Immature natural killer cell (primary cell): ENCODE measurements around the gene NAE1. TPM values are rescaled to one million over a fixed set of nuclear protein-coding genes. Genes with fewer than 3 reads are reported as not detected.
"Not testable (repeated sequence)": the region's sequence is repeated elsewhere in the genome, so short reads cannot be mapped to it uniquely, and the experiment has no call there.

Experiments used
- DNase-seq, 3 donors: peaks; one replicate each; pipeline ENCODE4 v3.0.0; 2022; ENCODE audit warnings: mixed read lengths in 1 of 3
- H3K27ac Mint-ChIP-seq, 6 donors: one replicate each; pipeline ENCODE4 v1.8.0; 2020; ENCODE audit warnings: mixed read lengths in 6 of 6, mild to moderate bottlenecking in 5 of 6, inconsistent platforms in 4 of 6, moderate library complexity in 3 of 6
- H3K27me3 Mint-ChIP-seq, 3 donors: one replicate each; pipeline ENCODE4 v1.8.0; 2020 to 2021; ENCODE audit warnings: low read depth in 3 of 3, mild to moderate bottlenecking in 3 of 3, mixed read lengths in 3 of 3, moderate library complexity in 3 of 3, inconsistent platforms in 1 of 3
- H3K36me3 Mint-ChIP-seq, 3 donors: one replicate each; pipeline ENCODE4 v1.8.0; 2020; ENCODE audit warnings: mixed read lengths in 3 of 3, inconsistent platforms in 2 of 3, mild to moderate bottlenecking in 2 of 3
- H3K4me1 Mint-ChIP-seq, 2 donors: one replicate each; pipeline ENCODE4 v1.8.0; 2020; ENCODE audit warnings: inconsistent platforms in 2 of 2, mild to moderate bottlenecking in 2 of 2, mixed read lengths in 2 of 2, moderate library complexity in 1 of 2
- H3K4me3 Mint-ChIP-seq, 5 donors: one replicate each; pipeline ENCODE4 v1.8.0; 2020; ENCODE audit warnings: mild to moderate bottlenecking in 5 of 5, mixed read lengths in 5 of 5, inconsistent platforms in 3 of 5, moderate library complexity in 3 of 5
- H3K9me3 Mint-ChIP-seq, 6 donors: one replicate each; pipeline ENCODE4 v1.8.0; 2020; ENCODE audit warnings: mild to moderate bottlenecking in 6 of 6, mixed read lengths in 6 of 6, inconsistent platforms in 4 of 6, moderate library complexity in 3 of 6
- polyA plus RNA-seq, 3 donors: library from polyadenylated mRNA; unstranded; fragments of 300-500 nt; fragmentation: Illumina TruSeq; gene quantifications; one replicate each; pipeline ENCODE4 v1.2.3, GENCODE V29; 2021

The NAE1 gene
- polyA plus RNA-seq, 3 donors from 2014 or later: 67.2 to 73.8 (median 69.8) TPM

DNA sequence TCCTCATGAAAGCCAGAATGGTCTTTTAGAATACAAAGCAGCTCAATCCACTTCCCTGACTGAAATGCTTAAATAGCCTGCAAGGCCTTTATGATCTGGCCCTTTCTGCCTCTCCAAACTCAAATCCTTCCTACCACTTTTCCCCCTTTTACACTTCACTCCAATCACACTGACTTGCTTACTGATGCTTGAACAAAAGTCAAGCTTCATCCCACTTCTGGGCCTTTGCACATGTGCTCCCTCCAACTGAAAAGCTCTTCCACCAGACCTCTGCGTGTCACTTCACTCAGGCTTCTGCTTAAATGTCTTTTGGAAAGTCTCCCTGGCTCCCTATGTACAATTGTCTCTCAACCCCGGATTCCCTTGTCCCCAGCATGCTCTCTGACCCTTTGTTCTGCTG, 16.0 kb downstream of the NAE1 start:
- Mint-ChIP-seq H3K27ac (peak overlapping the region in 3 of 6 donors; percentile 42 to 65 (median 56)), H3K9me3 (no peaks in the 10 kb centered on the region), H3K4me3 (no peak overlapping the region), H3K36me3 (peaks cover 40 to 69% (median 45%) of the 10 kb centered on the region in 3 donors), H3K27me3 (no peaks in the 10 kb centered on the region), H3K4me1 (no peaks in the 10 kb centered on the region)
- DNase-seq: no peak

- Mint-ChIP-seq H3K4me1 (no peaks in the 10 kb centered on the region), H3K27ac (peak overlapping the region in 1 of 6 donors; percentile 40), H3K4me3 (no peak overlapping the region), H3K9me3 (no peaks in the 10 kb centered on the region), H3K27me3 (no peaks in the 10 kb centered on the region), H3K36me3 (peaks cover 19 to 61% (median 27%) of the 10 kb centered on the region in 3 donors)
- no peak for DNase-seq
Measured at GRCh38 chr16:66811043-66811442, 19.7 kb downstream of the NAE1 start.

DNA sequence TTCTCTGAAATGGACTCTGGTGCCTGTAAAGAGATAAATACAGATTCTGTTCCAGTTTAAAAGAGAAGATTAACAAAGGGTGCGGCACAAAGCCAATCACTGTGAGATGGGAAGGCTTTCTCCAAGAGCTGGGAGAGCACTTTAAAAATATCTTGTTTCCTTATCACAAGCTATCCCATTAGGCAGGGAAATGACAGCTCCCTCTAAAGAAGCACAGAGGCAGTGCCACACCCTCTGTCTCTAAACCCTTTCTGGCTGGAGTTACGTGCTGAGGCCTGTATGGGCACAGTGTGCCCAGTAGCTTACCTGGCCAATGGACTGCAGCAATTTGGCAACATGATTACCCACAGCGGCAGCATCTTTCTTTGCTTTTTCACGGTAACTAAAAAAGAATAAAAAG, 20.4 kb downstream of the NAE1 start:
- no peaks in the 10 kb centered on the region for H3K4me1 Mint-ChIP-seq
- H3K4me3 Mint-ChIP-seq: no peak overlapping the region
- DNase-seq: no peak
- H3K9me3 Mint-ChIP-seq: no peaks in the 10 kb centered on the region
- no peaks in the 10 kb centered on the region for H3K27me3 Mint-ChIP-seq
- peaks cover 23 to 62% (median 30%) of the 10 kb centered on the region in 3 donors for H3K36me3 Mint-ChIP-seq
- no peak overlapping the region for H3K27ac Mint-ChIP-seq

DNA sequence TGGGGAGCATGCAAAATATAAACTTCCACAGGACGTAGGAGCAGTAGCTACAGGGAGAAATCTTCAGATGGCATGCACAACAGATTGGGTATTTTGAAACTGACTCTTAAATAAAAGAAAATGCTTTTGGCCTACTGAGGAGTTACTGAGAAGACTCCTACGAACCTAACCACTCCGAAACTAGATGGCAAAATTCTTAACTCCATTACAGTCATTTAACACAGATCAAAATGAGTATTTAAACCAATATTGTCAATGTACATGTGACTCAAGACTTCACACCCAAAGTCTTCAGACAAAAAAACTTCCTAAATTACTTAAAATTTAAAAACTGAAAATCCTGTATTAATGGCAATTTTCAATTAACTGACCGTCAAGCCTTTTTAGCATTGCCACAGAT, 21.0 kb downstream of the NAE1 start:
- H3K4me3 Mint-ChIP-seq: no peak overlapping the region
- no peak overlapping the region for H3K27ac Mint-ChIP-seq
- no peaks in the 10 kb centered on the region for H3K9me3 Mint-ChIP-seq
- H3K27me3 Mint-ChIP-seq: no peaks in the 10 kb centered on the region
- H3K36me3 Mint-ChIP-seq: peaks cover 23 to 63% (median 32%) of the 10 kb centered on the region in 3 donors
- H3K4me1 Mint-ChIP-seq: no peaks in the 10 kb centered on the region
- no peak for DNase-seq

GRCh38 chr16:66802159-66802558, 28.6 kb downstream of the NAE1 start:
- H3K4me3 Mint-ChIP-seq: no peak overlapping the region
- no peak overlapping the region for H3K27ac Mint-ChIP-seq
- H3K9me3 Mint-ChIP-seq: no peaks in the 10 kb centered on the region
- H3K4me1 Mint-ChIP-seq: no peaks in the 10 kb centered on the region
- H3K36me3 Mint-ChIP-seq: peaks cover 14 to 51% (median 17%) of the 10 kb centered on the region in 3 donors
- no peaks in the 10 kb centered on the region for H3K27me3 Mint-ChIP-seq
- no peak for DNase-seq

- Mint-ChIP-seq H3K36me3 (peaks cover 14 to 45% (median 17%) of the 10 kb centered on the region in 3 donors), H3K27ac (no peak within 1 kb of the TSS), H3K27me3 (no peaks in the 10 kb centered on the region), H3K4me1 (no peaks in the 10 kb centered on the region), H3K9me3 (no peaks in the 10 kb centered on the region), H3K4me3 (no peak within 1 kb of the TSS)
- DNase-seq: no peak
Measured at GRCh38 chr16:66801320-66802105, 29.3 kb downstream of the NAE1 start, which contains the start of gene TERB1. Gene TERB1, minus strand, starts transcription at chr16:66801584. Its CDS starts 4,786 bp downstream, at chr16:66796798.

DNA sequence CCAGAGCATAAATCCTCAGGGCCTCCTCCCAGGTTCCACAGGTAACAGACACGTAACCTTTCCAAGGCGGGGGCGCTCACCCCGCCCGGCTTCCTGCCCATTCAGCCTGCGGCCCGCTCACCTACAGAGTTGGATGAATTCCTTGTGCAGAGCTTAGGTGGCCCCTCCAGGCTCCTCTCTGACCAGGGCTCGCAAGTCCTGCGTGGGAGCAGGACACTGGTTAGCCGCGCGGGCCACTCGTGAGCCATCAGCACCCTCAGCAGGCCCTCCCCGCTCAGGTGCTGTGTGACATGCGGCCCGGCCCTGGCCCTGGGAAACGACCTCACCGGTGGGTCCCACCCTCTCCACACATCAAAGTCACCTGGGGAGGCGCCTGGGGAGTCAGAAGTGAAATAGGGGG, 29.9 kb downstream of the NAE1 start:
- no peak overlapping the region for H3K4me3 Mint-ChIP-seq
- H3K4me1 Mint-ChIP-seq: no peaks in the 10 kb centered on the region
- H3K36me3 Mint-ChIP-seq: peaks cover 14 to 45% (median 17%) of the 10 kb centered on the region in 3 donors
- DNase-seq: no peak
- no peak overlapping the region for H3K27ac Mint-ChIP-seq
- peaks cover 0 to under 1% (median 0%) of the 10 kb centered on the region in 3 donors for H3K27me3 Mint-ChIP-seq
- H3K9me3 Mint-ChIP-seq: no peaks in the 10 kb centered on the region

- H3K36me3 Mint-ChIP-seq: peaks cover 0 to 18% (median 5%) of the 10 kb centered on the region in 3 donors
- H3K4me3 Mint-ChIP-seq: no peak overlapping the region
- no peak for DNase-seq
- H3K27ac Mint-ChIP-seq: peak overlapping the region in 1 of 6 donors; percentile 30
- H3K9me3 Mint-ChIP-seq: no peaks in the 10 kb centered on the region
- H3K4me1 Mint-ChIP-seq: no peaks in the 10 kb centered on the region
- H3K27me3 Mint-ChIP-seq: peaks cover 0 to 4% (median 0%) of the 10 kb centered on the region in 3 donors
Measured at GRCh38 chr16:66798161-66798560, 32.6 kb downstream of the NAE1 start.

DNA sequence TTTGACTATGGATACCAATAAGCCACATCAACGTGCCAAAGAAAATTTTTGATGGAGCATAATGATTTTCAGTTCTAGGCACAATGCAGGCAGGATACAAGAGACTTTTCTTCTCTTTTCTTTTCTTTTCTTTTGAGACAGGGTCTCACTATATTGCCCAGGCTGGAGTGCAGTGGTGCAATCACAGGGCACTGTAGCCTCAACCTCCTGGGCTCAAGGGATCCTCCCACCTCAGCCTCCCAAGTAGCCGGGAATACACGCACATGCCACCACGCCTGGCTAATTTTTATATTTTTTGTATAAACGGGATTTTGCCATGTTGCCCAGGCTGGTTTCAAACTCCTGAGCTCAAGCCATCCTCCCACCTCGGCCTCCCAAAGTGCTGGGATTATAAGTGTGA, 36.8 kb downstream of the NAE1 start:
- H3K36me3 Mint-ChIP-seq, H3K27ac Mint-ChIP-seq, H3K27me3 Mint-ChIP-seq, H3K4me3 Mint-ChIP-seq, DNase-seq, H3K9me3 Mint-ChIP-seq, H3K4me1 Mint-ChIP-seq: not testable (repeated sequence)

- H3K27ac Mint-ChIP-seq: no peak overlapping the region
- no peaks in the 10 kb centered on the region for H3K4me1 Mint-ChIP-seq
- no peak for DNase-seq
Measured at GRCh38 chr16:66790130-66790733, 40.5 kb downstream of the NAE1 start.

DNA sequence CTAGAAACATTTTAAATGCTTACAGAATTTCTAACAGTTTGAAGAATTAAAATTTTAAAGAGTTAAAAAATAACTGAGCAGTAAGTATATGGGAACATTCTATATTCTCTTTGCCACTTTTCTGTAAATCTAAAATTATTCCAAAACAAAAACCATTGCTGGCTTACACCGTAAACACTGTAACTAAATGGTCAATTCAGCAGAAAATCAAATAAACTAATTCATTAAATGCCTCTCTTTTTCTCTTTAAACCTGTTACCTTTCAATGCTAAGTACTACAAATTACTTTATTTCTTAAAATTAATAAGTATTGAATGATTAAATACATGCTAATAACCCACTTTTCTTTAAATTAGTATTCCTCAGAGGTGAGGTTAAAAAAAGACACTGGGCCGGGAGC, 43.3 kb downstream of the NAE1 start:
- H3K9me3 Mint-ChIP-seq: no peaks in the 10 kb centered on the region
- H3K4me1 Mint-ChIP-seq: no peaks in the 10 kb centered on the region
- H3K36me3 Mint-ChIP-seq: no peaks in the 10 kb centered on the region
- no peaks in the 10 kb centered on the region for H3K27me3 Mint-ChIP-seq
- DNase-seq: no peak
- H3K27ac Mint-ChIP-seq: no peak overlapping the region
- no peak overlapping the region for H3K4me3 Mint-ChIP-seq

More at GRCh38 chr16:66790130-66790733, 40.5 kb downstream of the NAE1 start:
- Mint-ChIP-seq H3K9me3 (no peaks in the 10 kb centered on the region), H3K36me3 (no peaks in the 10 kb centered on the region), H3K4me3 (no peak overlapping the region), H3K27me3 (no peaks in the 10 kb centered on the region)

DNA sequence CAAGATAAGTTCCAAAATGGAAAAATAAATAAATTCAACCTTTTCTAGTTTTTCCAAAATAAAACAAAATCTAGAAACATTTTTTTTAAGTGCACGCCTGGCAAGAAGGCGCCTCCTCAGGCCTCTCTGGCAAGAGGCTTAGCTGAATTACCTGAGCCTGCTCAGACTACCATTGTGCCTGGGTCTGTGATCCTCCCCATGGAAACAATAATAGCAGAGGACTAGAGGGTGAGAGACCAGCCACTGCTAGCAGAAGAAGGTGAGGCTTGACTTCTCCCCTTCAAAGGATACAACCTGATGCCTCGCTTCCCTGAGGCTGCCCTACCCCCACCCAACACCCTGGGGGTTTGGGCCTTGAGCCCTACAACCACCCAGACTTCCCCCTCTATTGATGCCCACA, 44.2 kb downstream of the NAE1 start:
- H3K4me3 Mint-ChIP-seq: no peak overlapping the region
- H3K27ac Mint-ChIP-seq: no peak overlapping the region
- no peaks in the 10 kb centered on the region for H3K4me1 Mint-ChIP-seq
- H3K9me3 Mint-ChIP-seq: no peaks in the 10 kb centered on the region
- H3K27me3 Mint-ChIP-seq: no peaks in the 10 kb centered on the region
- no peak for DNase-seq
- H3K36me3 Mint-ChIP-seq: no peaks in the 10 kb centered on the region

GRCh38 chr16:66776457-66776856, 54.3 kb downstream of the NAE1 start:
- H3K4me3 Mint-ChIP-seq: no peak overlapping the region
- peaks cover 0 to 20% (median 3%) of the 10 kb centered on the region in 3 donors for H3K36me3 Mint-ChIP-seq
- H3K27ac Mint-ChIP-seq: no peak overlapping the region
- no peaks in the 10 kb centered on the region for H3K27me3 Mint-ChIP-seq
- no peaks in the 10 kb centered on the region for H3K9me3 Mint-ChIP-seq
- no peaks in the 10 kb centered on the region for H3K4me1 Mint-ChIP-seq
- DNase-seq: no peak

GRCh38 chr16:66774981-66775380, 55.8 kb downstream of the NAE1 start:
- H3K4me1 Mint-ChIP-seq: no peaks in the 10 kb centered on the region
- peaks cover 0 to 20% (median 3%) of the 10 kb centered on the region in 3 donors for H3K36me3 Mint-ChIP-seq
- H3K4me3 Mint-ChIP-seq: no peak overlapping the region
- no peaks in the 10 kb centered on the region for H3K9me3 Mint-ChIP-seq
- no peak overlapping the region for H3K27ac Mint-ChIP-seq
- DNase-seq: no peak
- H3K27me3 Mint-ChIP-seq: no peaks in the 10 kb centered on the region
